Measurements from ENCODE around the gene ARSK. TPM values are rescaled to one million over a fixed set of nuclear protein-coding genes. Genes with fewer than 3 reads are reported as not detected.

The ARSK gene
- total RNA-seq, 4 donors from 2014 or later: 2.0 to 4.9 (median 3.6) TPM

DNA sequence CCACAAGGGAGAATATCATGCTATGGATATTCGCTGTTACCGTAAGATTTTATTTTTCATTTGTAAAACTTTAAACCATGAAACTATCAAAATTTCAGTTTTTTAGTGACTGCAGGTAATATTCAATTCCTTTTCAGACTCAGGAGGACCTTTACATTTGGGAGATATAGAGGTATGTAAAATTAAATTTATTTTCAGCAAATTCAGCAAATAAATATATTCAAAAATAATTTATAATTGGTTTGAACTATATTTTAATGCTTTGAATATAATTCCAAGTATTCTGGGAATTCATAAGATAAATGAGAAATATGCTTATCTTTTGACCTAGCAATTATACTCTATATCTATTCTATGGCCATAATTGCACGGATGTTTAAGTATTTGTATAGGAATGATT is 99.3 kb downstream of the ARSK start:
- Histone ChIP-seq H3K27ac (no peak overlapping the region), H3K27me3 (no peaks in the 10 kb centered on the region), H3K4me3 (no peak overlapping the region), H3K9me3 (no peaks in the 10 kb centered on the region), H3K36me3 (peaks cover 0 to 8% (median 0%) of the 10 kb centered on the region in 3 donors), H3K4me1 (no peaks in the 10 kb centered on the region)
- no peak for DNase-seq
- TF ChIP-seq, protein P1, sequence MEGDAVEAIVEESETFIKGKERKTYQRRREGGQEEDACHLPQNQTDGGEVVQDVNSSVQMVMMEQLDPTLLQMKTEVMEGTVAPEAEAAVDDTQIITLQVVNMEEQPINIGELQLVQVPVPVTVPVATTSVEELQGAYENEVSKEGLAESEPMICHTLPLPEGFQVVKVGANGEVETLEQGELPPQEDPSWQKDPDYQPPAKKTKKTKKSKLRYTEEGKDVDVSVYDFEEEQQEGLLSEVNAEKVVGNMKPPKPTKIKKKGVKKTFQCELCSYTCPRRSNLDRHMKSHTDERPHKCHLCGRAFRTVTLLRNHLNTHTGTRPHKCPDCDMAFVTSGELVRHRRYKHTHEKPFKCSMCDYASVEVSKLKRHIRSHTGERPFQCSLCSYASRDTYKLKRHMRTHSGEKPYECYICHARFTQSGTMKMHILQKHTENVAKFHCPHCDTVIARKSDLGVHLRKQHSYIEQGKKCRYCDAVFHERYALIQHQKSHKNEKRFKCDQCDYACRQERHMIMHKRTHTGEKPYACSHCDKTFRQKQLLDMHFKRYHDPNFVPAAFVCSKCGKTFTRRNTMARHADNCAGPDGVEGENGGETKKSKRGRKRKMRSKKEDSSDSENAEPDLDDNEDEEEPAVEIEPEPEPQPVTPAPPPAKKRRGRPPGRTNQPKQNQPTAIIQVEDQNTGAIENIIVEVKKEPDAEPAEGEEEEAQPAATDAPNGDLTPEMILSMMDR (IDR thresholded peaks at IDR 0.05): no peak
- TF ChIP-seq POLR2A (IDR thresholded peaks at IDR 0.05): no peak
- WGBS, 2 donors: 94 to 97% methylated on average over 3 of the region's 3 CpGs
- intact Hi-C loops (cut with DNase I): no loop called here

Small RNA genes within 50 kb of the gene (small RNA-seq; reads per million reads assigned to genes)
- gene RNU6-308P: 0 reads per million in 4 donors

Other genes with a start within 250 kb of the ARSK start
- gene FAM81B, start 163.7 kb upstream of the ARSK start, total RNA-seq: not detected
- 10 to 100 TPM; 27.0 to 71.3 (median 41.6) TPM for gene SKIC3, start 124 bp upstream of the ARSK start, total RNA-seq
- not detected for gene GPR150, start 65.0 kb downstream of the ARSK start, total RNA-seq
- gene RFESD, start 91.7 kb downstream of the ARSK start, total RNA-seq: 1 to 10 TPM in 2 of 4 donors, under 1 TPM in 2; 0.11 to 3.6 (median 1.0) TPM
- gene SPATA9, start 127.9 kb downstream of the ARSK start, total RNA-seq: not detected
- gene RHOBTB3, start 176.2 kb downstream of the ARSK start, total RNA-seq: 10 to 100 TPM in 2 of 4 donors, 1 to 10 TPM in 2; 4.7 to 59.3 (median 13.6) TPM